ENCODE data around the gene NTRK3.

Gene NTRK3

DNA sequence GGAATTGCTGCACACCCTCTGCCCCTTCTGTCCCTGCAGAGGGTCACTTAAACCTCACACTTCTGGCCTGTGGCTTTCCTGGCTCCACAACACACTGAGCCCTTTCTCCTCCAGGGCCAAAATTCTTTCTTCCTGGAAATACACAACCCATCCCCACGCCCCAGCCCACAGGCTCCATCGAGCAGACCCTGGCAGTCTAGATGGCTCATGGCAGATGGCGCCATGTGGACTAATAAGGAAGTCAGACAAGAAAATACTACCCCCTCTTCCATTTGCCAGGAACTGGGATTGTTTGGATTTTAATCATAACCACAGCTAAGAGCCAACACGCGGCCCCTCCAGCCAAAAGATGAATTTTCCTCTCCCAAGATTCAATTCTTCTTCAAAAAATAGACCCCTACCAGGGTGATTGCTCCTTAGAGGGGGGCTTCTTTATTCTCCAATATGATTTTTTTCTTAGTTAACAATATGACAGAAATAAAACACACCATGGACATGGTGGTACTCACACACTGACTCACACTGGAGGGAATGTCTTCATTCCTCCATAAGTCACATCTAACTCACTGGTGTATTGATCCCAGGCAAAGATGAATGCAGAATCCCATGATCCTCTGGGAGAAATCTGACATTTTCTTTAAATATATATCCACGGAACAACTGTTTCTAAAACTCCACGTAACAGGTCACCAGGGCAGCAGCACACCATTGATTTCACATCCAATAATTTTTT is 111.5 kb downstream of the NTRK3 start:
- H3K4me3 ChIP-seq (ENCODE audit: low read length): no peak overlapping the region
- H3K36me3 ChIP-seq (ENCODE audit: control insufficient read depth, insufficient read depth, low read length): no peaks in the 10 kb centered on the region
- H3K27me3 ChIP-seq (ENCODE audit: control insufficient read depth, insufficient read depth, low read length): no peaks in the 10 kb centered on the region
- H3K9me3 ChIP-seq (ENCODE audit: control insufficient read depth, low read length): no peaks in the 10 kb centered on the region
- H3K4me1 ChIP-seq (ENCODE audit: control insufficient read depth, insufficient read depth, low read length): no peaks in the 10 kb centered on the region
- H3K9ac ChIP-seq (ENCODE audit: low read length): no peak overlapping the region

DNA sequence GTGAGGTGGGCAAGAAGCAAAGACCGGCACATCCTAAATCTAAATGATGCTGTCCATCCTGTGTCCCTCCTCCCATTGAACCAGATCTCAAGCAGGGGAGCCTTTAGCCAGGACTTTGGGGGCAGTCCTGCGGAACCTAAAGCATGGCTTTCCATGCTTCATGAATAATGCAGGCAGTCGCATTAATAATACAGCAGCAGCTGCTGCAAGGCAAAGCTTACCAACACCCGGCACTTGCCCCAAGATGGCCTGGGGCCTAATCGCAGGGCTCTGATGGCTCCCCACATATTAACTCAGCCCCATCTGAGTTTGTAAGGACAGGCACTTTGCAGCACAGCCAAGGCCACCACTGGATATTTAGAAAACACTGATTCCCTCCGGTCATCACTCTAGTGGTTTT is 114.4 kb downstream of the NTRK3 start:
- Histone ChIP-seq H3K4me3 (ENCODE audit: low read length) (no peak overlapping the region), H3K9me3 (ENCODE audit: control insufficient read depth, low read length) (no peaks in the 10 kb centered on the region), H3K9ac (ENCODE audit: low read length) (no peak overlapping the region), H3K36me3 (ENCODE audit: control insufficient read depth, insufficient read depth, low read length) (no peaks in the 10 kb centered on the region), H3K27me3 (ENCODE audit: control insufficient read depth, insufficient read depth, low read length) (no peaks in the 10 kb centered on the region), H3K4me1 (ENCODE audit: control insufficient read depth, insufficient read depth, low read length) (no peaks in the 10 kb centered on the region)

DNA sequence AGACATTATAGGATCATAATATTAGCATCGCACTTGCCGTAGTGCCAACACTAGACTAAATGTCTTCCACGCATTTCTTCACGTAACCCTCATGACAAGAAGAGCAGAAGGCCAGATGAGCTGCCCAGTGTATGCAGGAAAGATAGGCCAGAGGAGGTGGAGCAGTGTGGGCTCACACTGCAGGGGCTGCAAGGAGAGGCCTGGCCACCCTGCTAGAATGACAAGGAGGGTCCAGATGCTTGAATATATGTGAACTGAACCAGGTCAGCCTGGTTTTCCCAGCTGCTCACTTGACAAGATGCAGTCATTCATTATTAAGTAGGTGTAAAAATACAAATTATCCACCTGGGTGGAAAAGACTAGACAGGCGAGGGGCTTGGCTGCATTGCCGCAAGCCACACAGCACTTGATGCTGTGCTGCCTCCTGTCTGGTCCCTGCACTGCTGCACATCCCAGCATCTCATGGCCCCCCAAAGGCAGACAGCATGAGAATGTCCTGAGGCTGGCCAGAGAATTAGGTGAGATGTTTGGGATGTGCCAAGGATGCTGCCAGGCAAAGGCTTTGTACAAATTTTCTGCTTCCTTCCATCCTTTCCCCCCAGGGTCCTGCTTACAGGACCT is 115.2 kb downstream of the NTRK3 start:
- H3K4me3 ChIP-seq (ENCODE audit: low read length): no peak overlapping the region
- no peaks in the 10 kb centered on the region for H3K9me3 ChIP-seq (ENCODE audit: control insufficient read depth, low read length)

DNA sequence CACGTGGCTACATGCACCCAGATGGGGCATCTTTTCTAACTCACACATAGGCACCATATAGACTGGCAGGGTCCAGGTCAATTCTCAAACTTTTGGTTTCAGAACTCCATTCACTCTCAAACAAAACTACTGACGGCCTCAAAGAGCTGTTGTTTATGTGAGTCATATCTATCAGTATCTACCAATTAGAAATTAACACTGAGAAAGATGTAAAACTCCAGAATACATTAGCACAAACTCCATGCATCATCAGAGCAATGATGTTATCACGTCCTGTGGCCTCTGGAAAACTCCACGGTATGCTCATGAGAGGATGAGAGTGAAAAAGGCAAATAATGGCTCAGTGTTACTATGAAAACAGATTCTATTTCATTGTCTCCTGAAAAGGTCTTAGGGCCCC is 116.1 kb downstream of the NTRK3 start:
- H3K9ac ChIP-seq (ENCODE audit: low read length): no peak overlapping the region
- H3K27me3 ChIP-seq (ENCODE audit: control insufficient read depth, insufficient read depth, low read length): no peaks in the 10 kb centered on the region
- H3K4me3 ChIP-seq (ENCODE audit: low read length): no peak overlapping the region
- H3K36me3 ChIP-seq (ENCODE audit: control insufficient read depth, insufficient read depth, low read length): no peaks in the 10 kb centered on the region
- no peaks in the 10 kb centered on the region for H3K4me1 ChIP-seq (ENCODE audit: control insufficient read depth, insufficient read depth, low read length)
- no peaks in the 10 kb centered on the region for H3K9me3 ChIP-seq (ENCODE audit: control insufficient read depth, low read length)

More for the DNA sequence above, 115.2 kb downstream of the NTRK3 start:
- Histone ChIP-seq H3K9ac (ENCODE audit: low read length) (no peak overlapping the region), H3K4me1 (ENCODE audit: control insufficient read depth, insufficient read depth, low read length) (no peaks in the 10 kb centered on the region), H3K36me3 (ENCODE audit: control insufficient read depth, insufficient read depth, low read length) (no peaks in the 10 kb centered on the region), H3K27me3 (ENCODE audit: control insufficient read depth, insufficient read depth, low read length) (no peaks in the 10 kb centered on the region)

DNA sequence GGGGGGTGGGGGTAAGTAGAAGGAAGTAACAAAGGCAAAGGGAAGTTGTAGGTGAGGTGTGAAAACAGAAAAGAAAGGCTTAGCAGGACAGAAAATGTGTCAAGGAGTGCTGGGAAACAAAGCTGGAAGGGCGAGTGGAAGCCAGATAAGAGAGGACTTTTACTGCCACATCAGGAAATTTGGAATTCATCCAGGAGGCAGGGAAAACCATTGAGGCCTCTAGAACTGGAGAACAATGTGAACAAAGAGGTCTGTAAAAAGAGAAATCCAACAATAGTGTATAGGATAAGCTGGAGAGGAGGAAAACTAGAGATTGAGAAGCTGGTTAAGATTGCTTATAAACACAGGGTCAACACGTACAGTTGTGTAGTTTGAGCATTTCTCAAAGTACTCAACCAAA is 116.6 kb downstream of the NTRK3 start:
- no peak overlapping the region for H3K4me3 ChIP-seq (ENCODE audit: low read length)
- H3K9ac ChIP-seq (ENCODE audit: low read length): no peak overlapping the region
- no peaks in the 10 kb centered on the region for H3K9me3 ChIP-seq (ENCODE audit: control insufficient read depth, low read length)
- no peaks in the 10 kb centered on the region for H3K4me1 ChIP-seq (ENCODE audit: control insufficient read depth, insufficient read depth, low read length)
- no peaks in the 10 kb centered on the region for H3K36me3 ChIP-seq (ENCODE audit: control insufficient read depth, insufficient read depth, low read length)
- no peaks in the 10 kb centered on the region for H3K27me3 ChIP-seq (ENCODE audit: control insufficient read depth, insufficient read depth, low read length)

DNA sequence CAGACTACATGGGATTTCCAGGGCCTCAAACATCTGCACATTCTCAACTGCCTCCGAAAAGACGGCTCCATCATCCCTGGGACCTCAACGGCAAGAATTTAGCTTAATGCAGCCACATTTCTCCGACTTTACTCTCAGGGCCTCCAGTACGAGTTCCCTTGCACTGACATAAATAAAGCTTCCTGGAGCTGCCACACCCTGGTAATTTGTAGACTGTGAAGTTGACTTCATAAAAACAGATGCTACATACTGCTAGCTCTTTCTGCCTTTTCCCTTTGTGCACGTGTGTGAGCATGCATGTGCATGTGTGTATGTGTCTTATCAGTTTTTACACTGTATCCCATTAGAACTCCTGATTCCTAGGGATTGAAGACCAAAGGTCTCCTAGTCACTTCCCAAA is 122.7 kb downstream of the NTRK3 start:
- no peaks in the 10 kb centered on the region for H3K9me3 ChIP-seq (ENCODE audit: control insufficient read depth, low read length)
- no peak overlapping the region for H3K4me3 ChIP-seq (ENCODE audit: low read length)
- H3K27me3 ChIP-seq (ENCODE audit: control insufficient read depth, insufficient read depth, low read length): no peaks in the 10 kb centered on the region
- H3K9ac ChIP-seq (ENCODE audit: low read length): no peak overlapping the region
- no peaks in the 10 kb centered on the region for H3K36me3 ChIP-seq (ENCODE audit: control insufficient read depth, insufficient read depth, low read length)
- no peaks in the 10 kb centered on the region for H3K4me1 ChIP-seq (ENCODE audit: control insufficient read depth, insufficient read depth, low read length)

DNA sequence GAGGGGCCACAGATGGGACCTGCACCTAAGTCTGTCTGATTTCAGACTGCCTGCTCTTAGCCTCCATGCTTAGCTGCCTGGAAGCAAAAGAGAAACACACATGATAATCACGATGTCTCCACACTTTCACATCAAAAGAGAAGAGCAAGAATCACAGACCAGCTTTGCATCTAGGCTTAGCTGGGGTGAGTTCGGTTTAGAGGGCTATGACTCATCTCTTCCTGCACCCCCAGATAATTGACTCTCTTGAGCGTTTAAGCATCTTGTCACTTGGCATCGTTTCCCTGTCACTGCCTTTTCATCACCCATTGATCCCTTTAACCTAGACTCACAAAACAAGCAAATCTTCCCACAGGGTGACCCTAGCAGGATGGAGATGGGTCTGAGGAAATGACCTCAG is 124.0 kb downstream of the NTRK3 start:
- Histone ChIP-seq H3K9ac (ENCODE audit: low read length) (no peak overlapping the region), H3K27me3 (ENCODE audit: control insufficient read depth, insufficient read depth, low read length) (no peaks in the 10 kb centered on the region), H3K4me3 (ENCODE audit: low read length) (no peak overlapping the region), H3K4me1 (ENCODE audit: control insufficient read depth, insufficient read depth, low read length) (no peaks in the 10 kb centered on the region), H3K9me3 (ENCODE audit: control insufficient read depth, low read length) (no peaks in the 10 kb centered on the region), H3K36me3 (ENCODE audit: control insufficient read depth, insufficient read depth, low read length) (no peaks in the 10 kb centered on the region)

DNA sequence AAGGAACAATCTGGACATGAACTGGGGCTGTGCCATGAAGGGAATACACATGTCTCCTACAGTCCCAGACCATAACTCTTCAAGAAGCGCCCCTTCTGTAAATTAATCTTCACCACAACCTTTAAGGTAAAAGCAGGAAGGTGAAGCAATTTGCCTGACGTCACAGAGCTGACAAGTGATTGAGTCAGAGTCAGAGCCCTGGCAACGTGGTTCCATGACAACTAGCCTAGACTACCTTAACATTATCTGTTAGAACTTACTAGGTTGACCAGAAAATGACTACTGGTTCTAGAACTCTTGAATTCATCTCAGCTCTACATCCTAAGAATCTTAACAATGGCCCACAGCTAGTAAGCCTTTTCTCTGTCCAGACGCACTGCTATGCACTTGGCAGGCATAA is 124.6 kb downstream of the NTRK3 start:
- Histone ChIP-seq H3K9ac (ENCODE audit: low read length) (no peak overlapping the region), H3K4me1 (ENCODE audit: control insufficient read depth, insufficient read depth, low read length) (no peaks in the 10 kb centered on the region), H3K36me3 (ENCODE audit: control insufficient read depth, insufficient read depth, low read length) (no peaks in the 10 kb centered on the region)

DNA sequence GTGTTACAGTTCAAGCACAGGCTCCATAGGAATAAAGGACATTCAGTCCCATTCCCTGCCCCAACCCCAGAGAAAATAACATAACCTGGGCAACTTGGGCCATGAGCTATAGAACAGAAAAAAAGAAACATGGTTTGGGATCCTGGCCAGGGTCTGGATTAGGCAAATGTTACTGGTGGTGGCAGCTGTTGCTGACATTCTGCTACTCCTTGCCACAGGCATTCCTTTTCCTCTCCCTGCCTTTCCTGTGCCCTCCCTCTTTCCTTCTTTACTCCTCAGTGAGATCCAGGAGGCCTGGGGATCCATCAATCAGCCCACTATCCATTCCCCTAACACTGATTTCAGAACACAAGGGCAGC is 129.1 kb downstream of the NTRK3 start:
- no peak overlapping the region for H3K4me3 ChIP-seq (ENCODE audit: low read length)
- no peaks in the 10 kb centered on the region for H3K9me3 ChIP-seq (ENCODE audit: control insufficient read depth, low read length)
- no peaks in the 10 kb centered on the region for H3K36me3 ChIP-seq (ENCODE audit: control insufficient read depth, insufficient read depth, low read length)
- no peak overlapping the region for H3K9ac ChIP-seq (ENCODE audit: low read length)
- no peaks in the 10 kb centered on the region for H3K27me3 ChIP-seq (ENCODE audit: control insufficient read depth, insufficient read depth, low read length)
- H3K4me1 ChIP-seq (ENCODE audit: control insufficient read depth, insufficient read depth, low read length): no peaks in the 10 kb centered on the region

More for the DNA sequence above, 124.6 kb downstream of the NTRK3 start:
- no peaks in the 10 kb centered on the region for H3K27me3 ChIP-seq (ENCODE audit: control insufficient read depth, insufficient read depth, low read length)
- no peak overlapping the region for H3K4me3 ChIP-seq (ENCODE audit: low read length)
- no peaks in the 10 kb centered on the region for H3K9me3 ChIP-seq (ENCODE audit: control insufficient read depth, low read length)

DNA sequence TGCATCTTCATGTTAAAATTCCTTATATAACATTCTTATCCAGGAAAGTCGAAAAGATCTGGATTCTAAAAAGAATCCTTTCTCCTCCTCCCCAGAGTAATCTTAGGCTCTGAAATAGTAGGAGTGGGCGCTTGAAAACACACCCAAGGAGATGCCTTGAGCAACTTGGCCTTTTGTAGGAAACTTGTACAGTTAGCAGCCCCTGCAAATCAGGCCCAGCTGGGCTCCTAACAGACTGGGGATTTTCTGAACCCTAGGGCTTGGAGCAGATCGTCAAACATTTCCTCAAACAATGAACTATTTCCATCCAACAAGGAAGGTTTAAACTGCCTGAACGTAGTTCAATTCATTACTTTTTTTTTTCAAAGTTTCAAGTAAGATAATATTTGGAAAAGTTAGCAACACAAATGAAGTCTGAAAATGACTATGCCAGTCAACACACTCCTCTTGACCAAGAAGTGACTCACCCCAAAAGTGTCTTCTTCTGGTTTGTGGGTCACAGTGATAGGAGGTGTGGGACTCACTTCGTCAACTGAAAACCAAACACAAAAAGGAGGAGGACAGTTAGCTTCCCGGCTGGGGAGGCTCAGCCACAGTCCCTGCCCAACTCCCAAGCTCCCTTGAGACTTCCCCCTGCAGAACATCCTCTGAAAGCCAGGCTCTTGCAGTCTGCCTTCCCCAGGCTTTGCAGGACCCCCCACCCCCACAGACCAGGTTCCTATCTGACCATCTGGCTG is 129.7 kb downstream of the NTRK3 start:
- no peaks in the 10 kb centered on the region for H3K4me1 ChIP-seq (ENCODE audit: control insufficient read depth, insufficient read depth, low read length)
- H3K9ac ChIP-seq (ENCODE audit: low read length): no peak overlapping the region
- H3K9me3 ChIP-seq (ENCODE audit: control insufficient read depth, low read length): no peaks in the 10 kb centered on the region
- H3K4me3 ChIP-seq (ENCODE audit: low read length): no peak overlapping the region
- no peaks in the 10 kb centered on the region for H3K27me3 ChIP-seq (ENCODE audit: control insufficient read depth, insufficient read depth, low read length)
- no peaks in the 10 kb centered on the region for H3K36me3 ChIP-seq (ENCODE audit: control insufficient read depth, insufficient read depth, low read length)

DNA sequence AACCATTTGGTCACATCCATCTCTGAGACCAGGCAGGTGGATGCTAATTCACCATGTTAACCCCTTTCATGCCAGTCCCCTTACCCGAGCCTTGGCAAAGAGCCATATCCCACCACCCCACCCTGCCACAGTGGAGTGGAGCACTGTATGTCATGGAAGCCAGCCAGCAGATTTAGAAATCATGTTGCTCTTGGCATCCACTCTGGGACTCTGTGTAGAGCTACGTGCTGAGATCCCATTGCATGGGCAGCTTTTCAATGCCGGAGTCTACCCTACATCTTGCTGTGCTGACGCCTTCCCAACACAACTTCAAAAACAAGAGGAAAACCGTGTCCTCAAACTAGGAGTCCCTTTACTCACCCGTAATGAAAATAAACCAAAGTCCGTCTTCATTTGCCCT is 131.0 kb downstream of the NTRK3 start:
- H3K9me3 ChIP-seq (ENCODE audit: control insufficient read depth, low read length): no peaks in the 10 kb centered on the region
- H3K36me3 ChIP-seq (ENCODE audit: control insufficient read depth, insufficient read depth, low read length): no peaks in the 10 kb centered on the region
- no peaks in the 10 kb centered on the region for H3K4me1 ChIP-seq (ENCODE audit: control insufficient read depth, insufficient read depth, low read length)
- no peaks in the 10 kb centered on the region for H3K27me3 ChIP-seq (ENCODE audit: control insufficient read depth, insufficient read depth, low read length)
- H3K9ac ChIP-seq (ENCODE audit: low read length): no peak overlapping the region
- H3K4me3 ChIP-seq (ENCODE audit: low read length): no peak overlapping the region

DNA sequence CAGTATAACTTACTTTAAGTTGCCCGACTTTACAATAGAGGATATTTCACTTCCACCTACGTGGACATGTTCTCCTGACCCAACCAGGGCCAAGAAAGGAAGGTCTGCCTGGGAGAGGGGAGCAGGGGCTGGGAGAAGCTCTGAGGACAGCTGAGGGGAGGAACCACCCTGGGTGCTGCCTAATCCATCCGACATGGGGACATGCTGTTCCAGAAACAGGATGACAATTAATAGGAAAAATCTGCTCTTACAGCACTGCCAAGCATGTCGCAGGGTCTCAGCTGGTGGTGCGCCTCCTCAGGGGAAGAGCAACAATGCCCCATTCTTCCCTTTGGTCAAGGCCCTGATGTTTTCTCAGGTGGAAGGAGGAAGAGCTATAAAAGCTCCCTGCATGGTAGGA is 132.3 kb downstream of the NTRK3 start:
- no peak overlapping the region for H3K4me3 ChIP-seq (ENCODE audit: low read length)
- H3K36me3 ChIP-seq (ENCODE audit: control insufficient read depth, insufficient read depth, low read length): no peaks in the 10 kb centered on the region
- no peaks in the 10 kb centered on the region for H3K27me3 ChIP-seq (ENCODE audit: control insufficient read depth, insufficient read depth, low read length)
- H3K4me1 ChIP-seq (ENCODE audit: control insufficient read depth, insufficient read depth, low read length): no peaks in the 10 kb centered on the region
- H3K9ac ChIP-seq (ENCODE audit: low read length): no peak overlapping the region
- no peaks in the 10 kb centered on the region for H3K9me3 ChIP-seq (ENCODE audit: control insufficient read depth, low read length)
